LoVo (cell line): ENCODE results near the gene ADM.
"Not testable (repeated sequence)": the region's sequence is repeated elsewhere in the genome, so short reads cannot be mapped to it uniquely, and the experiment has no call there.

ENCODE experiments used
- DNase-seq: peaks from one replicate; pipeline ENCODE4 v3.0.0-alpha.2; 2016; ENCODE audit warnings: low spot score

Gene ADM, protein sequence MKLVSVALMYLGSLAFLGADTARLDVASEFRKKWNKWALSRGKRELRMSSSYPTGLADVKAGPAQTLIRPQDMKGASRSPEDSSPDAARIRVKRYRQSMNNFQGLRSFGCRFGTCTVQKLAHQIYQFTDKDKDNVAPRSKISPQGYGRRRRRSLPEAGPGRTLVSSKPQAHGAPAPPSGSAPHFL

DNA sequence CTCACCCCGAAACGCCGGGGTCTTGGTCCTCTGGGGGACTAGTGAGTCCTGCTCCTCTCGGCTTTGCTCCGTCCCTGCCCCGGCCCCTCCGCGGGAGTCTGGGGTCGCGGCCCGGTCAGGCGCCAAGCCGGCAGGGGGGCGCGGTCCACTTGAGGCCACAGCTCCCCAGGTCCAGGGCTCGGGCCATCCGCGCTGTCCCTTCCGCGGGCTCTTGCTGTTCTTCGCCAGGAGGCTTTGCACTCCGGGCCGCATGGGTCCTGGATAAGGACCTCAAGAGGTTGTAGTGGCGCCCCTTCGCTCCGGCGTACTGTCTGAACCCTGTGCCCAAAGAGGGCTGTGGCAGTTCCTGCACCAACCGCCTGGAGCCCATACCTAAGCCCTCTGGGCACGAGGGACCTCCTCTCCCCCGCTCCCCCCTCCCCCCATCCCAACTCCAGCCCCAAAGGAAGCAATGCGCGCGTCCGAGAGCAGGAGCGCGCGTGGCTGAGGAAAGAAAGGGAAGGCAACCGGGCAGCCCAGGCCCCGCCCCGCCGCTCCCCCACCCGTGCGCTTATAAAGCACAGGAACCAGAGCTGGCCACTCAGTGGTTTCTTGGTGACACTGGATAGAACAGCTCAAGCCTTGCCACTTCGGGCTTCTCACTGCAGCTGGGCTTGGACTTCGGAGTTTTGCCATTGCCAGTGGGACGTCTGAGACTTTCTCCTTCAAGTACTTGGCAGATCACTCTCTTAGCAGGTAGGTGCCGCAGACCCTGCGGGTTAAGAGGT lies at the start of gene ADM:
Gene ADM (plus strand): TSS at position 579 of the 767 bp plus-strand sequence. CDS start 628 bp downstream, outside the sequence.
- DNase-seq = peak; percentile 89

DNA sequence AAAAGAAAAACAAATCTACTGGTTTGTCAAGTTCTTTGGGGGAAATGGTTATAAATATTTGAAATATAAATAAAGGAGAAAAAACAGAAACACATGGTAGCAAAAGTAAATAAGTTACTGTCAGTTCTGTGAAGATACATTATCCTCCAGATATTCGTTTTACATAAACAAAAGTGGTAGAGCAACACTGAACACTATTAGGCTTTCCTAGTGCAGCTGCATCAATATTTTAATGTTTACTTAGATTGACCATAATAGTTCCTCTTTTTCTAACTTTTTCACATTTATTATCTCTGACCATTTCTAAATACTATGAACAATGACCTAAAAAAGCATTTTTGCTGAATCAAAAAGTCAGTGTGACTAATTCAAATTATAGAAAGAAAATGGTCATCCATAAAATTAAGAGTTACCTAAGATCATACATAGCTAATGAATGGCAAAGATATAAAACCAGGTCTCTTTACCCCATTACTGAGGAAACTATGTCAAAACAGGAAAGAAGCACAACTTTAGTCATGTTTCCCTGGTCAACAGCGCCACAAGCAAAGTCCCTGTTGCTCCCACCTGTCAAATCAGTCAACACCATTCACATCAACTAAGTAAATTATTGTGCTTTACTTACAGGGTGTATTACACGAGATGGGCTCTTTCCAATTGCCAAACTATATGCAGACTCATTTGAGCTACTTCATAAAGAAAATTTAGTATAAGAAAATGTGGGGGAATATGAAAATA lies 49.3 kb upstream of the ADM start:
- DNase-seq = no peak

DNA sequence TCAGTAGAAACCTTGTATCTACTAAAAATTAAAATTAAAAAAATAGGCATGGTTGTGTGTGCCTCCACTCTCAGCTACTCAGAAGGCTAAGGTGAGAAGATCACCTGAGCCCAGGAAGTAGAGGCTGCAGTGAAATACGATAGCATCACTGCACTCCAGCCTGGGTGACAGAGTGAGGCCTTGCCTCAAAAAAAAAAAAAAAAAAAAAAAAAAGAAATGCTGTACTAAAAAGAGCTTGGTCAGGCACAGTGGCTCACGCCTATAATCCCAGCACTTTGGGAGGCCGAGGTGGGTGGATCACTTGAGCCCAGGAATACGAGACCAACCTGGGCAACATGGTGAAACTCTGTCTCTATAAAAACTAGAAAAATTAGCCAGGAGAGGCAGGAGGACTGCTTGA lies 47.4 kb upstream of the ADM start:
- DNase-seq = no peak

DNA sequence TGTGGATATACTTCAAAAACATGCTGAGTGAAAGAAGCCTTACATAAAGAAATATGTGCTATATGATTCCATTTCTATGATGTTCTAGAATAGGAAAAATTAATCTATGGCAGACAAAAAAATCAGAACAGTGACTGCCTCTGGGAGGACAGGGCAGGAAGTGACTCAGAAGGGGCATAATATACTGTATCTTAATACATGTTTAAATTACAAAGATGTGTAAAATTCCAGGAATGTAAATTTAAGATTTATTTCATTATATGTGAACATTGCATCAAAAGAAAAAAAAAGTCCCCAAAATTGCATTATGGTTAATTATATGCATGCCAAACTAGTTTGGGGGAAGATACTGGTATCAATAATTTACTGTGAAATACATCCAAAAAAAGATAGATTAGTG lies 43.1 kb upstream of the ADM start:
- DNase-seq = no peak

DNA sequence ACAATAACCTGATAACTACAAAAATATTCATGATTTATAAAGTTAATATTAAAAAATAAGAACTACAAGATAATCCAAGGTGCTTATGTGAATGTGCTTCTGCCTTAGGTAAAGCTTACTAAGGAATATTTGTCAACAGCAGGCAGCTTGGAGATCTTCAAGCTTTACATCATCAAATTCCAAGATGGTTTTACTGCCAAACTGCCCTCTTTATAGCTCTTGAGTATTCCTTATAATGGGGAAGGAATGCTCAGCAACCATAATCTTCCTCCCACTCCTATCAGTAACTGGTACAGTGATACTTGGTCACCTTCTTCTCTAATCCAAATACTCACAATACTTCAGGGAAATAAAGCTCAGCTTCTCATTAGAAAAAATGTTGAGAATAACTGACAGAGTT lies 40.9 kb upstream of the ADM start:
- DNase-seq = peak; percentile 9

DNA sequence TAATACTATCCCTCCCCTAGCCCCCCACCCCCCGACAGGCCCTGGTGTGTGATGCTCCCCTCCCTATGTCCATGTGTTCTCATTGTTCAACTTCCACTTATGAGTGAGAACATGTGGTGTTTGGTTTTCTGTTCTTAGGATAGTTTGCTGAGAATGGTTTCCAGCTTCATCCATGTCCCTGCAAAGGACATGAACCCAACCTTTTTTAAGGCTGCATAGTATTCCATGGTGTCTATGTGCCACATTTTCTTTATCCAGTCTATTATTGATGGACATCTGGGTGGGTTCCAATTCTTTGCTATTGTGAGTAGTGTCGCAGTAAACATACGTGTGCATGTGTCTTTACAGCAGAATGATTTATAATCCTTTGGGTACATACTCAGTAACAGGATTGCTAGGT lies 40.2 kb upstream of the ADM start:
- not testable (repeated sequence) for DNase-seq

DNA sequence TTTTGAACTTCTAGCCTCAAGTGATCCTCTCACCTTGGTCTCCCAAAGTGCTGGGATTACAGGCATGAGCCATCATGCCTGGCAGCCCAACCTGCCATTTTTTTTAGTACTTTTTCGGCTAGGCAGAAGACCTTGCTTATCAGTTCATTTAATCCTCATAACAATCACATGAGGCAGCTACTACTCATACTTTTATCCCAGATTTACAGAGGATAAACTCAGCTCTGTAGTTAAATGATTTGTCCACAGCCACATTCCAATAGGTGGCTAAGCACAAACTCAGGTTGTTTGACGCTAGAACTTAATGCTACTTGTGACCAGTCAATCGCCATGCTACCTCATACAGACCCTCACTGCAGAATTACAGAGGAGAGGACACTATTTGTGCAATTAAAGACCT lies 38.9 kb upstream of the ADM start:
- no peak for DNase-seq

DNA sequence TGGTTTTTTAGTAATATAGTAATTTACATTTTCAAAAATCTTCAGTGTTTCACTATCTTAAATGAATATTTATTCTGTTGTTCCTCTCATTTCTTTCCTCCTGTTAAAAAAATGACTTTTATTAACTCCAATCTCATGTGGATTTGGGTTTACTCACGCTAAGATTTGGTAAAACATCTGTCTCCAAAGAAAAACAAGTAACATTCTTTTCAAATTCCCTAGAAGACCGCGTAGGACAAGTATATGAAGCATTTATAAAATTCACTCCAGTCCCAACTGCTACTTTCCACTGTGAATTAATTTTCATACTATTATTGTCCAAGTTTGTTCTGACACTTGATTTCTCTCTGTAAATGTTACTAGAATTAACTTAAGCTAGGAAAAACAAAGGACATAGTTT lies 37.1 kb upstream of the ADM start:
- no peak for DNase-seq

DNA sequence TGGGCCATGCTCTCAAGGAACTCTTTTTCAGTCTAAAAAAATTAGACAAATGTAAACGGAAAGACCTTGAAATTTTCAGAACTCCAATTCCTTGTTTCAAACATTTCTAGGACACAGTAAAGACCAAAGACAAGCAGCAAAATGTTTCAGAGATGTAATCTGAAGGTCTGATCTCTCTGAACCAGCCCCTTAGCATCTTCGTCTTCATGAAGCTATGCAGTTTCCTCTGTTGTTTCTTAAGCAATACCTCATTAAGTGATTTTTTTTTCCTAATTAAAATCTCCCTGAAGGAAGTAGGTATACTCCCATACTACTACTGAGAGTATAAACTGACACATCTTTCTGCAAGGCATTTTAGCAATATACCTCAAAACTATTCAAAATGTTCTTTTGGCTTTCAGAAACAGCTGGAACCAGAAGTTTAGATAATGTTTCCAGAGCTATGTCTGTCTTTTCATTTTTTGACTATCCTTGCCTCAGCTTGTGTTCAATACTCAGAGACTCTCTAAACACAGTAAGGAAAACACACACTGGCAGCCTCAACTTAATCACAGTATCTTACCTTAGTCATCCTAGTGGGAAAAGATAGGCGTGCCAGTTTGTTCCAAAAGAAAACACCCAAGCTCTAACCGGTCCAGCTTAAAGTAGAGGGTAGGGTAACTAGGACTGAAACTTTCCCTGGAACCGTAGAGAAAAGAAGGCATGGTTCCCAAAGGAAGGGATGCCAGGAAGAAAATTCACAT lies 36.0 kb upstream of the ADM start:
- no peak for DNase-seq

DNA sequence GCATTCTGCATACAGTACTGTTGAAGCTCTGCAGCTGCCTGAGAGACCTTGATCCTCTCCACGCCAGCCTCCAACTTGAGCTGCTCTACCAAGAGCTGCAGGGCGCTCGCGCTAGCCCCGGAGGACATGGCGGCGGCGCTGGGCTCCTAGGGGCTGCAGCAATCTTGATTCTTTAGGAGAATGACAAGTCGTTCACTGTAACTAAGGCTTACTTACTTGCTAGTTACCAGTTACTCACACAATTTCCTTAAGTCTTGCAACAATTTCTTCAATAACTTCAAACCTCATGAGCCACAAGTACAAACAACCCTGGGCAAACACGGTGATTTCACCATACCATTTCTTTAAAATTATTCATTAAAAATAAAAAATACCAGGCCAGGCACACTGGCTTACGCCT lies 32.7 kb upstream of the ADM start:
- DNase-seq = no peak

DNA sequence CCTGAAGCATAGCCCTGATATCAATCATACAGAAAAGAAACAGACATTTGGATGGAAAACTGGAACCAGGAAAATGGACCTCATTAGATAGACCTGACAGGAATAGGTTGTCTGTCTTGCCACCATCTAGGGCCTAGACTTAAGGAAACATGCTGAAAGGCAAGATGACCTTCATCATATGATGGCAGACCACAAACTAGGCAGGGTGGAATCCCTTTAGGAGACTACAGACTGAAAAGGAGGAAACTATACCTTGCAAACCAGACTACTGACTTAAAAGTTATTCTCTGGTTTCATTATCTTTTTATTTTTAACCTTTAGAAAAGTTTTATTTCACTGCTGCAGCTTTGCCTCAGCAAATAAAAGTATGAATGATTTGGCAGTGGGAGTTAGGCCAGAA lies 31.1 kb upstream of the ADM start:
- no peak for DNase-seq

DNA sequence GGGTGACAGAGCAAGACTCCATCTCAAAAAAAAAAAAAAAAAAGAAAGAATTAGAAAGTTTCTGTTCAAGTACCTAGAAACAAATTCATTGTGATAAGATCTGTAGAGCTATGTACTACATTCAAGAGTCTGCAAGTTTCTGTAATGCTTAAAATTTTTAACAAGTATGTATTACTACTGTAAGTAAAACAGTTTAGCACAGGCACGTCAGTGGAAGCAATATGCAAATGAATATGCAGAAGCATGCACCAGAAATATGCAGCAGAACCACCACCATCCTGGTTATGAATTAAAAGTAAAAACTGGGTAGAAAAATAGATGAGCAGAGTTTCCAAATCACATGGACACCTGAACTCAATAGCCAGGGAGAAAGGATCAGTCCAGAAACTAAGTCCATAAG lies 30.1 kb upstream of the ADM start:
- no peak for DNase-seq

DNA sequence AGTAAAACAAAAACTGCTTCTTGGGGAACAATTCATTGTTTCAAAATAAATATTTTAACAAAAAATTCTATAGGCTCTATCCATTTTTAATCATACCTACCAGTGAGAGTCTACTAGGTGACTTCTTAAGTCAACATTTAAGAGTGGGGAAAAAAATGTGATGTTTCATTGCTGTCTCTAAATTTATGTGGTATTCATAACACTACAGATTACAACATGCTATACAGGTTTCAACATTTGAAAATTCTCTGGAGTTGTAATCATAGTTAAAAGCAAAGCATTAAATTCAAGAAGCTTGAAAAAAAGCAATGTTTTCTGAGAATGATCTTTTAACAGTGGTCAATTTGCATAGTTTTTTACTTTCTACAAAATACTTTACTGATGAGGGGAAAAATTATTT lies 29.2 kb upstream of the ADM start:
- DNase-seq = no peak

DNA sequence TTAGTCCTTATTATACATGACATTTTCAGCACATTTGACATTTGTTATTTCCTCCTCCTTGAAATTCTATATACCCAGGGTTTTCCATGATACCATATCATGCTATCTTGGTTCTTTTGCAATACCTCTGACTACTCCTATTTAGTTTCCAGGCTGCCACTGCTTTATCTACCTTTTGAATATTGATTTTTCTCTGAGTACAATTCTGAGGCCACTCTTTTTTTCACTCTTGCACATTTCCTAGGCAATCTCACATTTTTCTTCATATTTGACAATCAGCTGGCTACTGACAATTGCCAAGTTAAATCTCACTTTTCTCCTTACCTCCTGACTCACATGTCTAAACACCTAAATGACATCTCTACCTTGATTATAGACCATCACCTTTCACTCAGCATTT lies 22.8 kb upstream of the ADM start:
- DNase-seq = no peak

DNA sequence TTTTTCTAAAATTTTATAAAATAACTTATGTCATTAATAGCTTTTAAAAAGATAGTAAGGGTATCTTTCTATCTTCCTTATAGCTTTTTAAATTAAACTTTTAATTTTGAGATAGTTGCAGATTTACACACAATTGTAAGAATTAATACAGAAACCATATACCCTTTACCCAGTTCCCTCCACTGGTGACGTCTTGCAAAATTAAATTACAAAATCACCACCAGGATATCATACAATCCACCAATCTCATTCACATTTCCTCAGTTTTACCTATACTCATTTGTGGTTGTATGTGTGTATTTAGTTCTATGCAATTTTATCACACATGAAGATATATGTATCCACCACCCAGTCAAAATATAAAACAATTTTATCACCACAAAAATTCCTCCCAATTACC lies 20.9 kb upstream of the ADM start:
- no peak for DNase-seq

DNA sequence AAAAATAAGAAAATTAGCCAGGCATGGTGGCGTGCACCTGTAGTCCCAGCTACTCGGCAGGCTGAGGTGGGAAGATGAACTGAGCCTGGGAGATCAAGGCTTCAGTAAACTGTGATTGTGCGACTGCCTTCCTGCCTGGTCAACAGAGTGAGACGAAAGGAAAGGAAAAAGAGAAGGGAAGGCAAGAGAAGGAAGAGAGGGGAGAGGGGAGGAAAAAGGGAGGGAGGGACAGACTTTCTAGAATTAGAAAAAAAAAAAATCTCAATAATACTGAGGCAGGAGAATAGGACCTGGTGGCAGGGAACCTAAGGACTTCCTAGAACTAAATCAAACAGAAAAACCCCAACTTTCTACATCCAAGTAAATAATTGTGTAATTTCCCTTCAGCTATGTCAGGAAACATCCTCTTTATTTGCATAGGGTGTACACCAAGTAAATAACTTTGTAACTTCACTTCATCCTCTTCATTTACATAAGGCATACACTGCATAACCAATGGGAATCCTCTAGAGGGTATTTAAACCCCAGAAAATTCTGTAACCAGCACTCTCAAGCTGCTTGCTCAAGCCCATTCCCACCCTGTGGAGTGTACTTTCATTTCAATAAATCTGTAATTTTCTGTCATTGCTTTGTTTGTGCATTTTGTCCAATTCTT lies 19.6 kb upstream of the ADM start:
- DNase-seq = no peak

DNA sequence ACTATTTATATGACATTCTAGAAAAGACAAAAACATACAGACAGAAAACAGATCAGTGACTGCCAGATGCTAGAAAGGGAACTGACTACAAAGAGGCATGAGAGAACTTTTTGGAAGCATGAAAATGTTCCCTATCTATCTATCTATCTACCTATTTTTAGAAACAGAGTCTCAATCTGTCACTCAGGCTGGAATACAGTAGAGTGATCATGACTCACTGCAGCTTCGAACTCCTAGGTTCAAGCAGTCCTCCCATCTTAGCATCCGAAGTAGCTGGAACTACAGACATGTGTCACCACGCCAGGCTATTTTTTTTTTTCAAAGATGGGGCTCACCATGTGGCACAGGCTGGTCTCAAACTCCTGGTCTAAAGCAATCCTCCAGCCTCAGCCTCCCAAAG lies 17.7 kb upstream of the ADM start:
- DNase-seq = no peak

DNA sequence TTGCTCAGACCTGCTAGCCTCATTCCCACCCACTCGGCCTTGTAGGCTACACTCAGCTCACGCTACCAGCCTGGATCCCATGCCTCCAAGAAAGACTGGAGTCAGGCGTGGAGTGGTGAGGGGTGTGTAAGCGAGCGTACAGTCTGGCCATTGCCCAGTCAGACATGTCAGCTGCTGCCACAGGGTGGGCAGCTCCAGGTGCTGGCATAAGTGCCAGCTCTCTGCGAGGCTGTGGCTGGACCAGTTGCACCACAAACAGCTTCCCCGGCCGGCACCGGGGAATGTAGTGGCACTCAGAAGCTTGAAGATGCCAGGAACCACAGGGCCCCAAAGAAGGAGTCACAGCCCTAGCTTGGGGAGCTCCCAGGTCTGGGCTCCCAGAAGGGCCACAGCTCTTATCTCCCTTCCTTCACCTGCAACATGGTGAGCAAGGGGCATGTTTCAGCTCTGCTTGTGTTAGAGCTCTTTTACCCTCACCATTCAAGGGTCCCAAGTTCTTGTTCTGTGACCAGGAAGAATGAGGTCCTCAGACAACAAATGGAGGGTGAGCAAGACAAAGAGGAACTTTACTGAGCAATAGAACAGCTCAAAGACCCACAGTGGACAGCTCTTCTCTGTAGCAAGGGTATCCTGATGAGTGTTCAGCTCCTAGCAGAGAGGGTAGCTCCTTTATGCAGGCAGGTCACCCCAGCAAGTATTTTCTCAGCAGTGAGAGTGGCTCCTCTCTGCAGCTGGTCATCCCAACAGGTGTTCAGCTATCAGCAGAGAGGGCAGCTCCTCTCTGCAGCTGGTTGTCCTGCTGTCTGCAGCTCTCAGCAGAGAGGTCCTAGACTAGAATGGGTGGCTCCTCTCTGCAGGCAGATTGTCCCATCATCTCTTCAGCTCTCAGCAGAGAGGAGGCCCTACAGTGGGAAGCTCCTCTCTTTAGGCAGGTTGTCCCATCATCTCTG lies 16.8 kb upstream of the ADM start:
- no peak for DNase-seq

DNA sequence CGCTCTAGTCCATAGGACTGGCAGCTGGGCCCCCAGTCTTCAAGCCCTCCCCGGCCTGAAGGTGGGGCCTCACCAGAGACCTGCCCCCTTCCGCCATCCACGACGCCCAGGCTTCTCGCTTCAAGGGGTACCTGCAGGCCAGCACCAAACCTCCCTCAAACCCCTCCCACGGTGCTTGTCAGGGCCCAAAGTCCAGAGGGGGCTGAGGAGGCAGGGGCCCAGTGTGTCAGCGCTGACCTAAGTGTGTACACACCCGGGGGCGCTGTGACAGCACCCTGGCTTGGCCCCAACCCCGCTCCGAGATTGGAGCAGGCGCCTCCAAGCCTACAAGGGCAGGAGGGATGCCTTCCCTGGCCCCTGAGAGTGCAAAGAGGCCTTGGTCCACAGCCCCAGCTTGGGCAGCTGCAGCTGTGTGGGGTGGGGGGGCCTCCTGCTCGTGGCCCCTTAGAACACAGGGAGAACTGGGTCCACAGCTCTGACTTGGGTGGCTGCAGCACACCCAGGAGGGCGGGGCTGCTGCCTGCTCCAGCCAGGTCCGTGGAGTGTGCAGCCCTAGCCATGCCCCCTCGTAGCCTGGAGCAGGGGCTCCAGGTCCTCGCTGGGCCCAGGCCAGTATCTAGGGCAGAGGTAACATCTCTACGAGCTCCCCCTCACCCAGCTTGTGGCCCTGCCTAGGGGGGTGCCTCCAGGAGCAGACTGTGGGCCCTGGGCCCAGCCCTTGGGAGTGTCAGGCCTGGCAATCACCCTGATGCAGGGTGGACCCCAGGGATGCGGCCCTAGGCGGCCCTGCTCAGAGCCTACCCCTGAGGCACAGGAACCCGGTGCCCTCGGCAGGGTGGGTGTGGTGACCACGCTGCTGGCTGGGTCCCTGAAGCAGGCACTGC lies 15.8 kb upstream of the ADM start:
- no peak for DNase-seq
